H1 (cell line): ENCODE measurements around the gene DAP. TPM values are rescaled to one million over a fixed set of nuclear protein-coding genes. Genes with fewer than 3 reads are reported as not detected.

Source experiments
- CTCF ChIA-PET: fragments of 300-600 bp; sonication (Branson Sonifier 250); formaldehyde crosslinking; loops from one replicate; lab custom pipeline; 2021; ENCODE audit not compliant: partially characterized antibody; lab: Charles Lee
- POLR2A ChIA-PET: fragments of 300-600 bp; sonication (Branson Sonifier 250); formaldehyde crosslinking; loops from one replicate; lab custom pipeline; 2021; ENCODE audit warnings: inconsistent platforms; ENCODE audit not compliant: partially characterized antibody; lab: Charles Lee
- DNase-seq, 2 experiments: peaks; one replicate each; pipeline versions ENCODE4 v3.0.0 to v3.0.0-alpha.2; 2010 to 2022; ENCODE audit warnings: low spot score in 2 of 2, low read depth in 1 of 2, mixed read lengths in 1 of 2
- FAIRE-seq: peaks from 2 replicates; lab custom pipeline; 2011; peaks lifted over from hg19 to GRCh38; lab: Jason Lieb, UNC
- H2AFZ ChIP-seq: 2 replicates; pipeline ENCODE4 v1.8.1; 2012; ENCODE audit warnings: low read length, inconsistent platforms
- H2AK5ac ChIP-seq: 2 replicates; pipeline ENCODE4 v1.6.1; 2013; ENCODE audit warnings: low read depth, low read length
- H2BK120ac ChIP-seq: replicated peaks from 2 replicates; pipeline ENCODE3; 2013; ENCODE audit warnings: low read depth, low read length, inconsistent platforms
- H2BK12ac ChIP-seq: 2 replicates; pipeline ENCODE4 v1.6.1; 2013; ENCODE audit warnings: low read depth, low read length
- H2BK15ac ChIP-seq: 2 replicates; pipeline ENCODE4 v1.6.1; 2013; ENCODE audit warnings: low read length
- H2BK20ac ChIP-seq: 2 replicates; pipeline ENCODE4 v1.6.1; 2013; ENCODE audit warnings: low read length
- H2BK5ac ChIP-seq: 2 replicates; pipeline ENCODE4 v1.6.1; 2013; ENCODE audit warnings: low read depth, low read length
- H3K14ac ChIP-seq: 2 replicates; pipeline ENCODE4 v1.6.1; 2013; ENCODE audit warnings: inconsistent platforms; ENCODE audit not compliant: insufficient read length
- H3K18ac ChIP-seq: 2 replicates; pipeline ENCODE4 v1.6.1; 2013; ENCODE audit warnings: low read length; ENCODE audit errors: extremely low read depth
- H3K23ac ChIP-seq: 2 replicates; pipeline ENCODE4 v1.6.1; 2013; ENCODE audit warnings: inconsistent platforms; ENCODE audit not compliant: insufficient read length
- H3K23me2 ChIP-seq: 2 replicates; pipeline ENCODE4 v1.6.1; 2013; ENCODE audit warnings: low read depth, low read length
- H3K27ac ChIP-seq: 2 replicates; pipeline ENCODE4 v1.6.1; 2011; ENCODE audit warnings: low read depth, low read length, inconsistent platforms
- H3K27me3 ChIP-seq, 4 experiments: replicated peaks in 1 of 4; 1 replicate in 1 of 4; 2 replicates in 3 of 4; pipeline versions ENCODE4 v1.6.1 to v1.8.1; 2011 to 2013; ENCODE audit warnings: low read length in 3 of 4, mild to moderate bottlenecking in 3 of 4, inconsistent platforms in 2 of 4, mixed read lengths in 2 of 4, moderate library complexity in 1 of 4; ENCODE audit not compliant: control insufficient read depth in 3 of 4, insufficient read depth in 3 of 4; ENCODE audit errors: extremely low read depth in 1 of 4
- H3K36me3 ChIP-seq, 4 experiments: 2 replicates each; pipeline versions ENCODE4 v1.6.1 to v1.8.1; 2011 to 2013; ENCODE audit warnings: mild to moderate bottlenecking in 4 of 4, low read length in 3 of 4, moderate library complexity in 2 of 4, control low read depth in 1 of 4, inconsistent platforms in 1 of 4; ENCODE audit not compliant: insufficient read depth in 4 of 4, control insufficient read depth in 2 of 4
- H3K4ac ChIP-seq: replicated peaks from 2 replicates; pipeline ENCODE3; 2013; ENCODE audit warnings: low read length, low read depth, mixed read lengths, inconsistent platforms; ENCODE audit not compliant: insufficient read length
- H3K4me1 ChIP-seq, 4 experiments: replicated peaks in 1 of 4; 1 replicate in 1 of 4; 2 replicates in 3 of 4; pipeline versions ENCODE4 v1.6.1 to v1.8.1; 2011 to 2013; ENCODE audit warnings: low read length in 3 of 4, inconsistent platforms in 2 of 4, mixed read lengths in 1 of 4; ENCODE audit not compliant: insufficient read depth in 4 of 4, control insufficient read depth in 3 of 4
- H3K4me2 ChIP-seq, 2 experiments: 2 replicates each; pipeline versions ENCODE4 v1.6.1 to v1.8.1; 2011 to 2013; ENCODE audit warnings: low read depth in 2 of 2, low read length in 2 of 2, control low read depth in 1 of 2, inconsistent platforms in 1 of 2, mild to moderate bottlenecking in 1 of 2; ENCODE audit not compliant: insufficient read depth in 1 of 2
- H3K4me3 ChIP-seq, 4 experiments: fragments of 200-600, 300-600 bp in 1 of 4; sonication (generic), shearing (Covaris generic), sonication (Bioruptor Twin) in 1 of 4; 2 replicates each; pipeline versions ENCODE4 v1.5.1 to v1.8.1; 2011 to 2016; ENCODE audit warnings: low read length in 4 of 4, low read depth in 3 of 4, control low read depth in 2 of 4, inconsistent platforms in 2 of 4, mild to moderate bottlenecking in 2 of 4, mixed read lengths in 1 of 4, moderate library complexity in 1 of 4; ENCODE audit not compliant: insufficient read depth in 2 of 4; ENCODE audit errors: extremely low read depth in 1 of 4
- H3K56ac ChIP-seq: replicated peaks from 2 replicates; pipeline ENCODE3; 2013; ENCODE audit warnings: low read depth, mild to moderate bottlenecking, mixed read lengths, low read length, inconsistent platforms; ENCODE audit not compliant: insufficient read length
- H3K79me1 ChIP-seq: 2 replicates; pipeline ENCODE4 v1.6.1; 2013; ENCODE audit warnings: low read depth, low read length, control low read depth
- H3K79me2 ChIP-seq, 2 experiments: 2 replicates each; pipeline versions ENCODE4 v1.6.1 to v1.8.1; 2012 to 2013; ENCODE audit warnings: low read length in 2 of 2, mild to moderate bottlenecking in 2 of 2, inconsistent platforms in 1 of 2; ENCODE audit not compliant: insufficient read depth in 2 of 2, control insufficient read depth in 1 of 2
- H3K9ac ChIP-seq, 4 experiments: replicated peaks in 1 of 4; 1 replicate in 1 of 4; 2 replicates in 3 of 4; pipeline versions ENCODE4 v1.6.1 to v1.8.1; 2011 to 2013; ENCODE audit warnings: low read depth in 3 of 4, low read length in 3 of 4, control low read depth in 2 of 4, mild to moderate bottlenecking in 2 of 4, moderate library complexity in 2 of 4, inconsistent platforms in 1 of 4; ENCODE audit errors: extremely low read depth in 1 of 4
- H3K9me3 ChIP-seq, 2 experiments: 2 replicates each; pipeline versions ENCODE4 v1.6.1 to v1.8.1; 2012 to 2013; ENCODE audit warnings: mild to moderate bottlenecking in 2 of 2, moderate library complexity in 2 of 2, control low read depth in 1 of 2, inconsistent platforms in 1 of 2, low read depth in 1 of 2, low read length in 1 of 2, mixed read lengths in 1 of 2; ENCODE audit not compliant: insufficient read depth in 2 of 2
- H4K20me1 ChIP-seq, 2 experiments: replicated peaks in 1 of 2; 2 replicates each; pipeline versions ENCODE3 to v1.8.1; 2011 to 2013; ENCODE audit warnings: inconsistent platforms in 2 of 2, low read length in 2 of 2, mild to moderate bottlenecking in 1 of 2; ENCODE audit not compliant: insufficient read depth in 2 of 2, control insufficient read depth in 1 of 2
- H4K5ac ChIP-seq: 2 replicates; pipeline ENCODE4 v1.6.1; 2013; ENCODE audit warnings: low read length, low read depth, mixed read lengths, inconsistent platforms; ENCODE audit not compliant: insufficient read length
- H4K8ac ChIP-seq: 2 replicates; pipeline ENCODE4 v1.8.0; 2013; ENCODE audit warnings: mild to moderate bottlenecking, moderate library complexity, low read length, inconsistent platforms; ENCODE audit not compliant: insufficient read depth; ENCODE audit errors: extremely low read depth
- H4K91ac ChIP-seq: replicated peaks from 2 replicates; pipeline ENCODE3; 2013; ENCODE audit warnings: low read length, mixed read lengths, inconsistent platforms; ENCODE audit not compliant: insufficient read length
- BACH1 ChIP-seq: IDR thresholded peaks from 2 replicates; pipeline ENCODE4 v1.6.1; 2012; ENCODE audit warnings: low read length, improper control_type of control experiment
- CBX8 ChIP-seq: fragments of 300-800, 300-1000 bp; sonication (generic); IDR thresholded peaks from 2 replicates; pipeline ENCODE4 v1.7.1; 2016; ENCODE audit warnings: low read depth, low read length, borderline replicate concordance
- CREB1 ChIP-seq: IDR thresholded peaks from 2 replicates; pipeline ENCODE4 v1.6.1; 2012; ENCODE audit warnings: inconsistent platforms
- CTBP2 ChIP-seq: IDR thresholded peaks from 2 replicates; pipeline ENCODE4 v1.7.0; 2011; ENCODE audit warnings: borderline replicate concordance, mild to moderate bottlenecking, moderate library complexity, mixed read lengths, low read length; ENCODE audit not compliant: insufficient read depth, insufficient read length
- HDAC6 ChIP-seq: IDR thresholded peaks from one replicate; pipeline ENCODE4 v1.7.1; 2012; ENCODE audit warnings: low read depth, mild to moderate bottlenecking, inconsistent platforms, low read length, moderate library complexity
- PHF8 ChIP-seq: fragments of 200-600 bp; sonication (generic); conservative IDR thresholded peaks from 2 replicates; pipeline ENCODE4 v1.7.1; 2012; ENCODE audit warnings: low read depth, mild to moderate bottlenecking, inconsistent platforms, low read length, moderate library complexity
- RAD21 ChIP-seq, 2 experiments: IDR thresholded peaks in 1 of 2; conservative IDR thresholded peaks in 1 of 2; 2 replicates each; pipeline ENCODE4 v1.6.1; 2011; ENCODE audit warnings: low read depth in 2 of 2, low read length in 2 of 2, improper control_type of control experiment in 1 of 2, inconsistent platforms in 1 of 2, mild to moderate bottlenecking in 1 of 2, moderate library complexity in 1 of 2
- SAP30 ChIP-seq: fragments of 300-600 bp; sonication (generic); IDR thresholded peaks from 2 replicates; pipeline ENCODE4 v1.7.1; 2012; ENCODE audit warnings: low read length, moderate library complexity, mild to moderate bottlenecking, inconsistent platforms; ENCODE audit not compliant: insufficient read depth, insufficient replicate concordance
- SIN3A ChIP-seq, 2 experiments: IDR thresholded peaks in 1 of 2; conservative IDR thresholded peaks in 1 of 2; 2 replicates each; pipeline ENCODE4 v1.6.1; 2011 to 2012; ENCODE audit warnings: low read length in 2 of 2, improper control_type of control experiment in 1 of 2, low read depth in 1 of 2, mild to moderate bottlenecking in 1 of 2
- SP4 ChIP-seq: IDR thresholded peaks from 2 replicates; pipeline ENCODE4 v1.6.1; 2012; ENCODE audit warnings: low read length, inconsistent platforms
- WGBS, 2 experiments: shearing (Covaris generic) in 1 of 2; methylation state at CpG; one replicate each; pipeline versions ENCODE4 v1.1.6 to v1.1.7; 2013 to 2015; ENCODE audit warnings: low lambda C conversion rate in 2 of 2, mixed read lengths in 2 of 2, inconsistent platforms in 1 of 2, low coverage in 1 of 2, missing lambda C conversion rate in 1 of 2; ENCODE audit not compliant: insufficient replicate concordance in 2 of 2, insufficient coverage in 1 of 2, insufficient read length in 1 of 2; ENCODE audit errors: extremely low coverage in 1 of 2, missing lambda C conversion rate in 1 of 2; 5-methylcytosine and 5-hydroxymethylcytosine counted together
- polyA plus RNA-seq, 7 experiments: library from polyadenylated mRNA; depleted of rRNA in 3 of 7; stranded (reverse) in 5 of 7; unstranded in 2 of 7; fragments of >200 nt in 5 of 7; fragments of 200-250 nt in 2 of 7; gene quantifications; 1 replicate in 5 of 7; 2 replicates in 1 of 7; 4 replicates in 1 of 7; pipeline versions ENCODE4 v1.2.1 to v1.2.3, GENCODE V29; 2011 to 2013; ENCODE audit warnings: missing spikeins in 2 of 7, mixed read lengths in 2 of 7
- total RNA-seq: library from RNA; stranded (reverse); fragmentation: NEBNext Ultra II Directional; extraction: Animal tissue kit (Norgen Biotek cat#: 25700); gene quantifications from 2 replicates; pipeline ENCODE4 v1.2.1, GENCODE V29; 2021

Gene DAP
- total and polyA plus RNA-seq, 2 of the 8 experiments (the other 6 are each of a cell fraction or from before 2014, with no cell fraction given), result 26.2 to 44.4 TPM

- Histone ChIP-seq H4K5ac (no peak overlapping the region), H4K8ac (no peak overlapping the region), H2AFZ (no peak overlapping the region), H3K27ac (no peak overlapping the region), H3K4me2 (no peak overlapping the region), H2BK15ac (no peak overlapping the region), H3K14ac (no peak overlapping the region), H4K20me1 (peaks cover 0 to 2% of the 10 kb centered on the region in 2 experiments), H3K79me1 (no peaks in the 10 kb centered on the region; the same call in 1 of the 2 replicates), H2BK5ac (no peak overlapping the region), H3K4me3 (no peak overlapping the region), H3K23ac (no peak overlapping the region), H3K18ac (no peak overlapping the region), H3K79me2 (peaks cover 0 to 3% of the 10 kb centered on the region in 2 experiments; a peak in 1 of 4 replicates), H2AK5ac (no peak overlapping the region), H3K56ac (no peak overlapping the region), H3K4me1 (peaks cover 0 to 14% (median 5%) of the 10 kb centered on the region in 4 experiments; a peak in 6 of 7 replicates), H3K27me3 (no peaks in the 10 kb centered on the region), H2BK120ac (no peak overlapping the region), H2BK20ac (no peak overlapping the region), H3K9ac (no peak overlapping the region), H2BK12ac (no peak overlapping the region), H3K4ac (no peak overlapping the region), H3K23me2 (no peaks in the 10 kb centered on the region), H4K91ac (no peak overlapping the region), H3K9me3 (no peaks in the 10 kb centered on the region), H3K36me3 (no peaks in the 10 kb centered on the region)
- no peak for TF ChIP-seq HDAC6
- no peak for TF ChIP-seq PHF8
- TF ChIP-seq SP4, result no peak
- TF ChIP-seq CTBP2, result no peak
- TF ChIP-seq RAD21 (IDR thresholded peaks at IDR 0.05 in 1 of 2, conservative IDR thresholded peaks at IDR 0.05 in 1 of 2; ENCODE audit: low read depth in 2 of 2, low read length in 2 of 2), result no peak
- no peak for TF ChIP-seq SIN3A (conservative IDR thresholded peaks at IDR 0.05 in 1 of 2, IDR thresholded peaks at IDR 0.05 in 1 of 2; ENCODE audit: low read depth in 1 of 2, low read length in 2 of 2)
- TF ChIP-seq SAP30, result no peak
- TF ChIP-seq BACH1, result no peak
- TF ChIP-seq CREB1, result no peak
- TF ChIP-seq CBX8, result no peak
- FAIRE-seq, result no peak
- 87% methylated on average over 2 of the region's 2 CpGs; no CpG with 5 or more reads in 1 of the 2 experiments for WGBS, 2 experiments
- CTCF ChIA-PET, result interaction anchor here (1.0 to 4.8 kb wide), 8 partner anchors 8 to 300 kb away, joined by 3 to 35 read pairs (median 4); no protein-coding TSS in a partner anchor
- POLR2A ChIA-PET, result no interaction called here
- no peak for DNase-seq
Observed at GRCh38 chr5:10686890-10687289, 74.1 kb downstream of the DAP start.
